Body of pancreas (tissue), 4 donors: ENCODE results near the gene CCDC47. TPM values are rescaled to one million over a fixed set of nuclear protein-coding genes. Genes with fewer than 3 reads are reported as not detected.

Experiments used
- ATAC-seq: fragments of 150-250 bp; one replicate; pipeline ENCODE4 v1.9.1; 2016
- DNase-seq, 4 donors: peaks; one replicate each; pipeline ENCODE4 v3.0.0-alpha.2; 2019
- H3K27ac ChIP-seq, 4 donors: fragments of 200-600 bp; sonication (generic); 1 replicate in 3 of 4; 2 replicates in 1 of 4; pipeline versions ENCODE4 v1.5.1 to v1.6.1; 2016 to 2019; ENCODE audit warnings: mild to moderate bottlenecking in 1 of 4, mixed read lengths in 1 of 4, moderate library complexity in 1 of 4
- H3K27me3 ChIP-seq, 2 donors: fragments of 200-600 bp; sonication (generic); one replicate each; pipeline ENCODE4 v1.6.0; 2016; ENCODE audit warnings: mild to moderate bottlenecking in 1 of 2
- H3K36me3 ChIP-seq, 2 donors: fragments of 200-600 bp; sonication (generic); replicated peaks in 1 of 2; 2 replicates each; pipeline ENCODE4 v1.5.1; 2016; ENCODE audit warnings: low read depth in 2 of 2; ENCODE audit not compliant: insufficient read depth in 1 of 2
- H3K4me1 ChIP-seq: fragments of 200-600 bp; sonication (generic); one replicate; pipeline ENCODE4 v1.6.0; 2016
- H3K4me3 ChIP-seq, 2 donors: fragments of 200-600 bp; sonication (generic); 1 replicate in 1 of 2; 2 replicates in 1 of 2; pipeline ENCODE4 v1.5.1; 2016 to 2019
- H3K9me3 ChIP-seq, 3 donors: fragments of 200-600 bp; sonication (generic); 1 replicate in 2 of 3; 2 replicates in 1 of 3; pipeline ENCODE4 v1.5.1; 2016
- POLR2A ChIP-seq, 3 donors: fragments of 450-650 bp; IDR thresholded peaks; one replicate each; pipeline ENCODE4 v1.6.1; 2016; ENCODE audit warnings: antibody characterized with exemption in 3 of 3, mild to moderate bottlenecking in 2 of 3
- WGBS, 2 donors: methylation state at CpG; one replicate each; pipeline ENCODE4 v1.1.5; 2017; 5-methylcytosine and 5-hydroxymethylcytosine counted together
- intact Hi-C: fragments of 100-400 bp; cut with DNase I; formaldehyde crosslinking; loops from one replicate; pipeline ENCODE4 v1.15.1; 2023
- total RNA-seq, 2 donors: library from RNA; depleted of rRNA; stranded (reverse); fragments of >200 nt; gene quantifications; one replicate each; pipeline ENCODE4 v1.1.0, GENCODE V29; 2016
- TF ChIP-seq, protein P1 (sequence below), 7 experiments: fragments of 450-650 bp in 4 of 7; fragments of 200-600 bp in 3 of 7; sonication (generic) in 3 of 7; IDR thresholded peaks; one replicate each; pipeline ENCODE4 v1.5.1; 2016 to 2019; ENCODE audit warnings: antibody characterized with exemption in 7 of 7

Gene CCDC47
- total RNA-seq, 2 donors from 2014 or later = 42.2 to 56.8 TPM

DNA sequence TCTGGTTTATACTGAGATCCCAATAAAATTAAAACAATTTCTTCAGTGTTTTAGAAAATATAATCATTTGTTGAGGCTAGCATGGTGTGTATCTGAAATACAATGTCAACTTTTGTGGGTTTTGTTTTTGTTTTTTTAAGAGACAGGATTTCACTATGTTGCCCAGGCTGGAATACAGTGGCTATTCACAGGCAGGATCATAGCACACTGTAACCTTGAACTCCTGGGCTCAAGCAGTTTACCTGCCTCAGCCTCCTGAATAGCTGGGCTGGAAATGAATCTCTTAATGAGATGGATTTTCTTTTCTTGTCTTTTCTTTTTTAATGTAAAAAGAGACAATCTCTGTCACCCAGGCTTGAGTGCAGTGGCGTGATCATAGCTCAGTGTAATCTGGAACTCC is 12.7 kb upstream of the CCDC47 start:
- no peak for DNase-seq
- Histone ChIP-seq H3K9me3 (no peaks in the 10 kb centered on the region), H3K36me3 (peaks cover 0 to 25% of the 10 kb centered on the region in 2 donors), H3K27me3 (no peaks in the 10 kb centered on the region), H3K27ac (no peak overlapping the region), H3K4me1 (peaks cover 9% of the 10 kb centered on the region), H3K4me3 (no peak overlapping the region)
- ATAC-seq = no peak
- intact Hi-C loops = no loop called here
- WGBS, 2 donors = 95 to 100% methylated on average over 1 of the region's 1 CpG
- TF ChIP-seq, protein P1, sequence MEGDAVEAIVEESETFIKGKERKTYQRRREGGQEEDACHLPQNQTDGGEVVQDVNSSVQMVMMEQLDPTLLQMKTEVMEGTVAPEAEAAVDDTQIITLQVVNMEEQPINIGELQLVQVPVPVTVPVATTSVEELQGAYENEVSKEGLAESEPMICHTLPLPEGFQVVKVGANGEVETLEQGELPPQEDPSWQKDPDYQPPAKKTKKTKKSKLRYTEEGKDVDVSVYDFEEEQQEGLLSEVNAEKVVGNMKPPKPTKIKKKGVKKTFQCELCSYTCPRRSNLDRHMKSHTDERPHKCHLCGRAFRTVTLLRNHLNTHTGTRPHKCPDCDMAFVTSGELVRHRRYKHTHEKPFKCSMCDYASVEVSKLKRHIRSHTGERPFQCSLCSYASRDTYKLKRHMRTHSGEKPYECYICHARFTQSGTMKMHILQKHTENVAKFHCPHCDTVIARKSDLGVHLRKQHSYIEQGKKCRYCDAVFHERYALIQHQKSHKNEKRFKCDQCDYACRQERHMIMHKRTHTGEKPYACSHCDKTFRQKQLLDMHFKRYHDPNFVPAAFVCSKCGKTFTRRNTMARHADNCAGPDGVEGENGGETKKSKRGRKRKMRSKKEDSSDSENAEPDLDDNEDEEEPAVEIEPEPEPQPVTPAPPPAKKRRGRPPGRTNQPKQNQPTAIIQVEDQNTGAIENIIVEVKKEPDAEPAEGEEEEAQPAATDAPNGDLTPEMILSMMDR (IDR thresholded peaks at IDR 0.05) = no peak
- TF ChIP-seq POLR2A (IDR thresholded peaks at IDR 0.05) = no peak

DNA sequence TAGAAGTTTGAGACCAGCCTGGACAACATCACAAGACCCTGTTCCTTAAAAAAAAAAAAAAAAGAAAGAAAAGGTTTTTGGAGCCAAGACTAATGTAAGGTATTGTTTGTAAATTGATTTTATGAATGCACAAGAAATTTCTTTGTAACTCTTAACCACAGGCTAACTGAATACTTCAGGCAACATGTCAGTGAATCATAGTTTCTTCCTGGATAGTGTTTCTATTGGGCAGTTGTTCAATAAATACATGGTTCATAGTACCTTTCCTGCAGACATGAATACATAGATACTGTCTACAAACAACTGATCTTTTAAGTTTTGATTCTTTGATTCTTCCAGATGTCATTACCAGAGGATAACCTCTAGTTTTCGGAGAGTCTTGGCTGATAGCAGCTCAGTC is 12.2 kb upstream of the CCDC47 start:
- Histone ChIP-seq H3K27me3 (no peaks in the 10 kb centered on the region), H3K4me3 (no peak overlapping the region), H3K4me1 (peaks cover 15% of the 10 kb centered on the region), H3K36me3 (peaks cover 0 to 23% of the 10 kb centered on the region in 2 donors), H3K27ac (no peak overlapping the region), H3K9me3 (no peaks in the 10 kb centered on the region)
- intact Hi-C loops = no loop called here
- TF ChIP-seq, protein P1 (IDR thresholded peaks at IDR 0.05) = no peak
- TF ChIP-seq POLR2A (IDR thresholded peaks at IDR 0.05) = no peak
- WGBS, 2 donors = 85 to 89% methylated on average over 1 of the region's 1 CpG
- DNase-seq (no peak), ATAC-seq (no peak)

DNA sequence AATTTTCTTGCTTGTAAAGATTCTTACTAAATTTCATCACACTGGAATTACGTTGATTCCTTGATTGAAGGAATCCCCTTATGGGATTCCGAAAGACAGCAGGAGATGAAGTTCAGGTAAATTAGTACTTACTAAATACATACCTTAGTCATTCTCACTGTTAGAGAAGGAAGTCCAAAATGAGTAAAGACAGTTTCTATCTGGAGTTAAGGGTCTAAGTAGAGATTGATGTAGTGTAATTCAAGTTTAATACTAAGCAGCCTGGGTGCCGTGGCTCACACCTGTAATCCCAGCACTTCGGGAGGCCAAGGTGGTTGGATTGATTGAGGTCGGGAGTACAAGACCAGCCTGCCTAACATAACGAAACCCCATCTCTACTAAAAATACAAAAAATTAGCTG is 10.1 kb upstream of the CCDC47 start:
- DNase-seq = no peak
- Histone ChIP-seq H3K4me3 (no peak overlapping the region), H3K36me3 (peaks cover 0 to 9% of the 10 kb centered on the region in 2 donors), H3K4me1 (peaks cover 32% of the 10 kb centered on the region), H3K27me3 (no peaks in the 10 kb centered on the region), H3K27ac (no peak overlapping the region), H3K9me3 (no peaks in the 10 kb centered on the region)
- intact Hi-C loops = no loop called here
- 72 to 83% methylated on average over 6 of the region's 6 CpGs for WGBS, 2 donors
- no peak for ATAC-seq
- TF ChIP-seq POLR2A (IDR thresholded peaks at IDR 0.05) = no peak
- TF ChIP-seq, protein P1 (IDR thresholded peaks at IDR 0.05) = no peak

DNA sequence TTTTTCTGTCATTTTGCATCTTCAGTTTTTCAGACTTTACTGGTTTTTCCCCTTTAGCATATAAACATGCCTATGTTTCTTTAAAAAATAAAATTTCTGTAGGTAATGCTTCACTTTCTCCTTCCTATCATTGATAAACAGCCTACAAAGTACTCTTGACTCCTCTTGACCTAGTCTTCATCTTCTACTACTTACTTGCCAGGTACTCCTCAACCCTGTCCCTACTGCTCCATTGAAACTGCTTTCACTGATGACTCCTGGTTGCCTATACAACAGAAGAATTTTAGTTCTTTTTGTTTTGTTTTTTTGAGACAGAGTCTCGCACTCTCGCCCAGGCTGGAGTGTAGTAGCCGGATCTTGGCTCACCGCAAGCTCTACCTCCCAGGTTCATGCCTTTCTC is 7.5 kb upstream of the CCDC47 start:
- no peak for TF ChIP-seq POLR2A (IDR thresholded peaks at IDR 0.05)
- TF ChIP-seq, protein P1 (IDR thresholded peaks at IDR 0.05) = no peak
- H3K9me3 ChIP-seq = no peaks in the 10 kb centered on the region
- H3K4me3 ChIP-seq = no peak overlapping the region
- peaks cover 0 to 1% of the 10 kb centered on the region in 2 donors for H3K36me3 ChIP-seq
- intact Hi-C loops = no loop called here
- H3K27ac ChIP-seq = peak overlapping the region in 3 of 4 donors; percentile 13 to 65 (median 26)
- DNase-seq = no peak
- H3K4me1 ChIP-seq = peaks cover 55% of the 10 kb centered on the region
- no peak for ATAC-seq
- H3K27me3 ChIP-seq = no peaks in the 10 kb centered on the region
- 98 to 99% methylated on average over 4 of the region's 4 CpGs for WGBS, 2 donors

DNA sequence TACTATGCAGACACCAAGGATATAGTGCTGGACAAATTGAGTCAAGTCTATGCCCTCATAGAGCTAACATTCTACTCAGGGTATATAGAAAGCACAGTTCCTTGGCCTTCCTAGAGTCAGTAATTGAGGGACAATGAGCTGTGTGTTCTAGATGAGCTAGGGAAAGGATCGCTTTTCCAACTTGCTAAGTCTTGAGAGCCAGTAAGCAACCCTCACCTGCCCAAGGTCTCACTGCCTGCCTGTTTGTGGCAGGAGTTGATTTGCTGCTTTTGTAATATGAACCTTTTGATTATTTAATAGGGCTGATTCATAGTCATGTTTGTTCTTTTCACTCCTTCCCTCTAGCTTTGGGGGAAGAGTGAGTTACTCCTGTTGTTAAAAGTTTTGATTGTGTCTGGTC is 7.1 kb upstream of the CCDC47 start:
- peaks cover 0 to 1% of the 10 kb centered on the region in 2 donors for H3K36me3 ChIP-seq
- no peaks in the 10 kb centered on the region for H3K9me3 ChIP-seq
- no peak for TF ChIP-seq POLR2A (IDR thresholded peaks at IDR 0.05)
- TF ChIP-seq, protein P1 (IDR thresholded peaks at IDR 0.05) = no peak
- H3K27ac ChIP-seq = peak overlapping the region; percentile 13 to 65 (median 35)
- peak; percentile 36 to 66 (median 63) for DNase-seq
- intact Hi-C loops = no loop called here
- peak; percentile 72 for ATAC-seq
- H3K4me1 ChIP-seq = peaks cover 60% of the 10 kb centered on the region
- no peaks in the 10 kb centered on the region for H3K27me3 ChIP-seq
- H3K4me3 ChIP-seq = no peak overlapping the region
- 31 to 38% methylated on average over 1 of the region's 1 CpG for WGBS, 2 donors
